Esophagus squamous epithelium (tissue), 5 donors: ENCODE data around the gene CERT1. TPM values are rescaled to one million over a fixed set of nuclear protein-coding genes. Genes with fewer than 3 reads are reported as not detected.
A peak's percentile ranks its signal among the peaks of the same experiment; 100 is the strongest.

Experiments
- DNase-seq: peaks from one replicate; lab custom pipeline; 2025; lab: John Stamatoyannopoulos, UW
- H3K27ac ChIP-seq, 4 donors: fragments of 200-600 bp; sonication (generic); one replicate each; pipeline ENCODE4 v1.5.1; 2016 to 2019; ENCODE audit warnings: mild to moderate bottlenecking in 1 of 4
- H3K27me3 ChIP-seq, 4 donors: fragments of 200-600 bp; sonication (generic); 1 replicate in 3 of 4; 2 replicates in 1 of 4; pipeline versions ENCODE4 v1.5.1 to v1.6.0; 2017 to 2021; ENCODE audit warnings: antibody characterized with exemption in 1 of 4
- H3K36me3 ChIP-seq, 3 donors: fragments of 200-600 bp; sonication (generic); one replicate each; pipeline ENCODE4 v1.5.1; 2016 to 2019
- H3K4me1 ChIP-seq, 3 donors: fragments of 200-600 bp; sonication (generic); one replicate each; pipeline ENCODE4 v1.5.1; 2017 to 2019
- H3K4me3 ChIP-seq, 4 donors: fragments of 200-600 bp; sonication (generic); 1 replicate in 3 of 4; 2 replicates in 1 of 4; pipeline ENCODE4 v1.5.1; 2016 to 2019; ENCODE audit warnings: mild to moderate bottlenecking in 2 of 4, moderate library complexity in 1 of 4
- H3K9me3 ChIP-seq, 3 donors: fragments of 200-600 bp; sonication (generic); one replicate each; pipeline ENCODE4 v1.5.1; 2016 to 2019
- CTCF ChIP-seq, 6 experiments: fragments of 450-650 bp in 4 of 6; fragments of 200-600 bp in 2 of 6; sonication (generic) in 2 of 6; IDR thresholded peaks; one replicate each; pipeline ENCODE4 v1.5.1; 2016 to 2019; ENCODE audit warnings: antibody characterized with exemption in 6 of 6, mild to moderate bottlenecking in 4 of 6, moderate library complexity in 4 of 6
- POLR2A ChIP-seq, 4 donors: fragments of 450-650 bp; IDR thresholded peaks; one replicate each; pipeline ENCODE4 v1.6.1; 2017; ENCODE audit warnings: antibody characterized with exemption in 4 of 4, mild to moderate bottlenecking in 4 of 4, moderate library complexity in 3 of 4
- WGBS, 2 donors: methylation state at CpG; one replicate each; pipeline ENCODE4 v1.1.5; 2018; 5-methylcytosine and 5-hydroxymethylcytosine counted together
- intact Hi-C: fragments of 100-400 bp; cut with DNase I; formaldehyde crosslinking; loops from one replicate; pipeline ENCODE4 v1.15.0; 2022
- small RNA-seq, 4 donors: library from RNA; depleted of rRNA; stranded (forward); fragments of <200 nt; gene quantifications; one replicate each; pipeline ENCODE3, GENCODE V24; 2016
- total RNA-seq, 4 donors: library from RNA; depleted of rRNA; stranded (reverse); fragments of >200 nt; gene quantifications; one replicate each; pipeline ENCODE4 v1.1.0, GENCODE V29; 2016
- donor health status: DM: yes; HTN: yes; CAD: no.

The CERT1 gene
- total RNA-seq, 4 donors from 2014 or later, result 19.8 to 29.9 (median 24.4) TPM

DNA sequence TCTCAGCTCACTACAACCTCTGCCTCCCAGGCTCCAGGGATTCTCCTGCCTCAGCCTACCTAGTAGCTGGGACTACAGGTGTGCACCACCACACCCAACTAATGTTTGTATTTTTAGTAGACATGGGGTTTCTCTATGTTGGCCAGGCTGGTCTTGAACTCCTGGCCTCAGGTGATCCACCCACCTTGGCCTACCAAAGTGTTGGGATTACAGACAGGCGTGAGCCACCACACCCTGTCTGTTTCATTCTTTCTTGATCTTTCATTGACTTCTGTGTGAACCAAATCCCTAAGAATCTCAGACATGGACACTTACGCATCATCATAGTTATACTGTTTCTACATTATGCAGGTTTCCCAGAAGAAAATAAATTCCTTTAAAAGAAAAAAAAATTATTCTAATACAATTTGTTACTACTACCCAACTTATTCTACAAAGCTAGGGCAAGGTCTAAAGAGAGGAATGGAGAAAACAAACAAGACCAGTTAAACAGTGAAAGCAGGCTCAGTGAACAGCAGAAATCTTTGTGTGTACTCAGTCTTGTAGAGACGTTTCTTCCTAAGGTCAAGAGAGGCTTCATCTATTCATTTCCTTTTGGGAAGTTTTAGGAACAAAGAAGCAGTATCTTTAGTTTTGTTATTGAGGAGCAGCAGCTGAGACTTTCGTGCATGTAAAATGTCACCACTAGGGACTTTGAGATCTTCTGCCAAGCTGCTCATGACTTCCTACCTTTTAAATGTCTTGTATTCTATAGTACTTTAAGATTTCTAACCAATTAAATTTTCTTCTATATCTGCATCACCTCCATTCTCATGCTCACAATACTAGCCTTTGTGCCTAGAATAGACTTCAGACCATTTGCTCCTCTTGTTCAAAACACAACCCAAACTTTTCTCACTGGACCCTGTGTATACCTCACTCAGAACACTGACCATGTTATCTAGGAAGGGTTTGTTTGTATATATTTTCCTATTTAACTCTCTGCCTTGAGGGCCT lies 180.0 kb downstream of the CERT1 start:
- H3K27me3 ChIP-seq, result no peaks in the 10 kb centered on the region
- intact Hi-C loops, result no loop called here
- H3K27ac ChIP-seq, result no peak overlapping the region
- no peaks in the 10 kb centered on the region for H3K36me3 ChIP-seq
- peaks cover 0 to 9% (median 4%) of the 10 kb centered on the region in 3 donors for H3K4me1 ChIP-seq
- 57 to 62% methylated on average over 4 of the region's 4 CpGs for WGBS, 2 donors
- DNase-seq, result no peak
- TF ChIP-seq CTCF (IDR thresholded peaks at IDR 0.05) (peak in 1 of 6 experiments; percentile 22), POLR2A (IDR thresholded peaks at IDR 0.05) (no peak)
- H3K4me3 ChIP-seq, result no peak overlapping the region
- H3K9me3 ChIP-seq, result no peaks in the 10 kb centered on the region

DNA sequence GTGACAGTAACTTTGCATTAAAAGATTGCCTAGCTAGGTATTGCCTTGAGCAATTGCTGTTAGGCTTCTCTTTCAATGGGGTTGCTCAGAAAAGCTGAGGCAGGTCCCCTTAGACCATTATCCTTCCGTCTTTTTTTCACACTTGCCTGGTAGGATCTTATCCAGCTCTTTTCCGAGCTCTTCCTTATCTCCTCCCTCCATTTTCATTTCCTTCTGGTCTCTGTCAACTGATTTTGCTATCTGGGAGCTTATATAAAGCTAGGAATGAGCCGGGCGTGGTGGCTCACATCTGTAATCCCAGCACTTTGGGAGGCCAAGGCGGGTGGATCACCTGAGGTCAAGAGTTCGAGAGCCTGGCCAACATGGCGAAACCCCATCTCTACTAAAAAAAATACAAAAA lies 181.0 kb downstream of the CERT1 start:
- no peak for DNase-seq
- Histone ChIP-seq H3K27ac (no peak overlapping the region), H3K27me3 (no peaks in the 10 kb centered on the region), H3K4me1 (no peaks in the 10 kb centered on the region), H3K36me3 (no peaks in the 10 kb centered on the region), H3K4me3 (no peak overlapping the region), H3K9me3 (no peaks in the 10 kb centered on the region)
- TF ChIP-seq POLR2A (IDR thresholded peaks at IDR 0.05) (no peak), CTCF (IDR thresholded peaks at IDR 0.05) (no peak)
- 86 to 89% methylated on average over 7 of the region's 7 CpGs for WGBS, 2 donors
- intact Hi-C loops, result no loop called here

Small RNA genes lying within 50 kb of the gene (small RNA-seq; reads per million reads assigned to genes)
- 0 reads per million in 4 donors for gene RNU7-175P

Other genes starting within 250 kb of the CERT1 start
- gene HMGCR, start 174.4 kb downstream of the CERT1 start, total RNA-seq, result 100 to 1,000 TPM in 3 of 4 donors, 10 to 100 TPM in 1; 54.5 to 165 (median 122) TPM
- 10 to 100 TPM in 3 of 4 donors, 1 to 10 TPM in 1; 8.6 to 27.5 (median 14.1) TPM for gene POLK, start 262 bp upstream of the CERT1 start, total RNA-seq
- under 1 TPM in 2 of 4 donors, not detected in 2; 0.19 to 0.95 TPM for gene ANKDD1B, start 99.8 kb upstream of the CERT1 start, total RNA-seq
- gene POC5, start 205.8 kb upstream of the CERT1 start, total RNA-seq, result 10 to 100 TPM in 2 of 4 donors, 1 to 10 TPM in 2; 1.9 to 16.9 (median 9.3) TPM